Measurements from ENCODE around the gene NFE2L1.

- TF ChIP-seq SUZ12 (IDR thresholded peaks at IDR 0.05) (no peak), SP1 (IDR thresholded peaks at IDR 0.05) (no peak), BHLHE40 (IDR thresholded peaks at IDR 0.05; ENCODE audit: borderline replicate concordance) (no peak)
Measured at GRCh38 chr17:48093341-48094045, 45.3 kb downstream of the NFE2L1 start.
